Omental fat pad (tissue), 4 donors: ENCODE measurements around the gene SEMA3B. TPM values are rescaled to one million over a fixed set of nuclear protein-coding genes. Genes with fewer than 3 reads are reported as not detected.
A peak's percentile ranks its signal among the peaks of the same experiment; 100 is the strongest.

Source experiments
- ATAC-seq: fragments of 150-250 bp; one replicate; pipeline ENCODE4 v1.9.1; 2016; ENCODE audit warnings: mild to moderate bottlenecking, moderate library complexity; ENCODE audit not compliant: low FRiP score
- DNase-seq: peaks from one replicate; pipeline ENCODE4 v3.0.0-alpha.2; 2019; ENCODE audit warnings: low spot score
- CTCF ChIP-seq, 3 donors: fragments of 450-650 bp; IDR thresholded peaks; one replicate each; pipeline ENCODE4 v1.5.1; 2016 to 2017; ENCODE audit warnings: antibody characterized with exemption in 3 of 3, mild to moderate bottlenecking in 3 of 3, moderate library complexity in 2 of 3
- total RNA-seq, 4 donors: library from RNA; depleted of rRNA; stranded (reverse); fragments of >200 nt; gene quantifications; one replicate each; pipeline ENCODE4 v1.1.0, GENCODE V29; 2016

Gene SEMA3B
- total RNA-seq, 4 donors from 2014 or later = 14.2 to 94.1 (median 45.4) TPM

- DNase-seq (no peak), ATAC-seq (no peak)
- no peak for TF ChIP-seq CTCF (IDR thresholded peaks at IDR 0.05)
Measured at GRCh38 chr3:50262778-50263177, 6.2 kb upstream of the SEMA3B start.

- no peak for TF ChIP-seq CTCF (IDR thresholded peaks at IDR 0.05)
- ATAC-seq (no peak), DNase-seq (no peak)
Measured at GRCh38 chr3:50263478-50264382, 5.2 kb upstream of the SEMA3B start.

GRCh38 chr3:50264383-50264963 is 4.5 kb upstream of the SEMA3B start:
- ATAC-seq (peak; percentile 74), DNase-seq (no peak)
- no peak for TF ChIP-seq CTCF (IDR thresholded peaks at IDR 0.05)

GRCh38 chr3:50264964-50265485 is 3.9 kb upstream of the SEMA3B start:
- DNase-seq = no peak
- TF ChIP-seq CTCF (IDR thresholded peaks at IDR 0.05) = no peak
- ATAC-seq = peak; percentile 25

GRCh38 chr3:50265571-50265970 is 3.4 kb upstream of the SEMA3B start:
- ATAC-seq = no peak
- TF ChIP-seq CTCF (IDR thresholded peaks at IDR 0.05) = no peak
- no peak for DNase-seq

GRCh38 chr3:50266017-50266416 is 2.9 kb upstream of the SEMA3B start:
- DNase-seq (no peak), ATAC-seq (no peak)
- TF ChIP-seq CTCF (IDR thresholded peaks at IDR 0.05) = no peak
